ENCODE results near the gene GPR146. TPM values are rescaled to one million over a fixed set of nuclear protein-coding genes. Genes with fewer than 3 reads are reported as not detected.

GPR146 gene
- total RNA-seq, 2 donors from 2014 or later, result 13.4 to 18.6 TPM

DNA sequence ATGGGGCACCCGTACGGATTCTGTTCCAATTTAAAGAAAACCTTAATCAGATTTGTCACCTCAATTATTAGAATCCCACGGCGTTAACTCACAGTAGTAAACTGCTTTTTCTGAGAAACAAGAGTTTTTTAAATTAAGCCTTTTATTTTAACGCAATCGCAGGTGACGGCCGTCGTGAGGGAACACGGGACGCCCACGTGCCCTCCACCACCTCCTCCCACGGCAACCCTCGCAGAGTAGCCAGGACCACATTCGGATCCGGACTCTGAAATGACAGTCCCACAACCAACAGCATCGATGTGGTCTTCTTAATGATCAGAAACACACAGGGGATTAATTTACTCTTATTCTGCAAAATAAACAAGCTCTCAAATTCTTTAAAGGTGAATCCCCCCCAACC, 22.0 kb upstream of the GPR146 start:
- DNase-seq (ENCODE audit: low spot score), result no peak
- Histone ChIP-seq H3K4me1 (peaks cover 0 to 9% of the 10 kb centered on the region in 2 donors), H3K4me3 (no peak overlapping the region), H3K9me3 (no peaks in the 10 kb centered on the region), H3K27ac (no peak overlapping the region), H3K36me3 (peaks cover 6% of the 10 kb centered on the region), H3K27me3 (no peaks in the 10 kb centered on the region)
- TF ChIP-seq, protein P1, sequence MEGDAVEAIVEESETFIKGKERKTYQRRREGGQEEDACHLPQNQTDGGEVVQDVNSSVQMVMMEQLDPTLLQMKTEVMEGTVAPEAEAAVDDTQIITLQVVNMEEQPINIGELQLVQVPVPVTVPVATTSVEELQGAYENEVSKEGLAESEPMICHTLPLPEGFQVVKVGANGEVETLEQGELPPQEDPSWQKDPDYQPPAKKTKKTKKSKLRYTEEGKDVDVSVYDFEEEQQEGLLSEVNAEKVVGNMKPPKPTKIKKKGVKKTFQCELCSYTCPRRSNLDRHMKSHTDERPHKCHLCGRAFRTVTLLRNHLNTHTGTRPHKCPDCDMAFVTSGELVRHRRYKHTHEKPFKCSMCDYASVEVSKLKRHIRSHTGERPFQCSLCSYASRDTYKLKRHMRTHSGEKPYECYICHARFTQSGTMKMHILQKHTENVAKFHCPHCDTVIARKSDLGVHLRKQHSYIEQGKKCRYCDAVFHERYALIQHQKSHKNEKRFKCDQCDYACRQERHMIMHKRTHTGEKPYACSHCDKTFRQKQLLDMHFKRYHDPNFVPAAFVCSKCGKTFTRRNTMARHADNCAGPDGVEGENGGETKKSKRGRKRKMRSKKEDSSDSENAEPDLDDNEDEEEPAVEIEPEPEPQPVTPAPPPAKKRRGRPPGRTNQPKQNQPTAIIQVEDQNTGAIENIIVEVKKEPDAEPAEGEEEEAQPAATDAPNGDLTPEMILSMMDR (IDR thresholded peaks at IDR 0.05), result no peak

DNA sequence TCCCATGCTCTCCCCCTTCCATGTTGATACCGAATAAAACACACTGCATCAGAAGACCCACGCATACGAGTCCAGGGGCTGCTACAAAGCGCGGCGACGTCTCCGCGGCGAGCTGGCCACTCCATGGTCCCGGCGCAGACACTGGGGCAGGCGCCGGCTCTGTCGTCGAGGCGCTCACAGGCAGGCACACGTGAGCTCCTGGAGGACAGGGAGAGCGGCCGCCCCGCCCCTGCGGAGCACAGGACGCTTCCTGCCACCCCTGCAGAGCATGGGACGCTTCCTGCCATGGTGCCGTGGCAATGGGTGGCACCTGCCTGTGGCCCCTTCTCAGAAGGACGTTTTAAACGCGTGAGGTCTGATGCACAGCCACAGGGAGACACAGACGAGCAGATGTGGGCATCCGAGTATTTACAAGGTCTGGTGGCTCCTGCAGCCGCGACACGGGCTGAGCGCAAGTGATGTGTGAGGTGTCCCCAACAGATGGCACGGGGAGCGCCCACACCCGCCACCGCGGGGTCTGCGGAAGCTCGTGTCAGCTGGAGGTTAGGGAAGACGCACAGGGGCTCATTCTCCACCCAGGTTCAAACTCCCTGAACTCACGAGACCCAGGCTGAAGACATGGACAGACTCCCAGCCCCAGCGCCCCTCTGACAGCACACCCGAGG, 21.4 kb upstream of the GPR146 start:
- no peak for DNase-seq (ENCODE audit: low spot score)

DNA sequence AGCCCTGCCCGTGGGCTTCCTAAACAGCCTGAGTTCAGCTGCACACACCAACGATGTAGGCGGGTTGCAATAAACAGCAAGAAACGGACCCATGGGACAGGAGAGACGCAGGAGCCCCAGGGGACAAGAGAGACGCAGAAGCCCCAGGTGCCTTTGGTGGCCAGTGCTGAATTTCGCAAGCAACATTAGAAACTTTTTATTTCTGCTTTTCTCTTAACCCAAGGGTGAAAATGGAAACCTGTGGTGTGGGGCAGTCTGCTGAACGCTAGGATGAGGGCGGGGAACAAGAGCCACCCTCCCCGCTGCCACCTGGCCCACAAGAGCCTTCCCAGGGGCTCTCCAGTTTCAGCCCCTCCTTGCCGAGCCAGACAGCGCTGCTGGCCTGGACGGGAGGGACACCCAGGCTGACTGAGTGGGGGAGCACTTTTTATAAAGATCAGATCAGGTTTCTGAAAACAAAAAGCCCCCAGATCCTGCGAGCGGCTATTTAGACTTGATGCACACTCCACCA, 20.0 kb upstream of the GPR146 start:
- Histone ChIP-seq H3K27ac (no peak overlapping the region), H3K4me1 (peaks cover 0 to 23% of the 10 kb centered on the region in 2 donors), H3K4me3 (no peak overlapping the region), H3K36me3 (peaks cover 6% of the 10 kb centered on the region), H3K9me3 (no peaks in the 10 kb centered on the region), H3K27me3 (no peaks in the 10 kb centered on the region)
- DNase-seq (ENCODE audit: low spot score), result no peak
- TF ChIP-seq, protein P1 (IDR thresholded peaks at IDR 0.05), result no peak

More for the DNA sequence above, 21.4 kb upstream of the GPR146 start:
- H3K4me3 ChIP-seq, result no peak overlapping the region
- H3K27me3 ChIP-seq, result no peaks in the 10 kb centered on the region
- H3K36me3 ChIP-seq, result peaks cover 6% of the 10 kb centered on the region
- TF ChIP-seq, protein P1 (IDR thresholded peaks at IDR 0.05), result no peak
- no peaks in the 10 kb centered on the region for H3K9me3 ChIP-seq
- H3K4me1 ChIP-seq, result peaks cover 0 to 12% of the 10 kb centered on the region in 2 donors
- H3K27ac ChIP-seq, result no peak overlapping the region

DNA sequence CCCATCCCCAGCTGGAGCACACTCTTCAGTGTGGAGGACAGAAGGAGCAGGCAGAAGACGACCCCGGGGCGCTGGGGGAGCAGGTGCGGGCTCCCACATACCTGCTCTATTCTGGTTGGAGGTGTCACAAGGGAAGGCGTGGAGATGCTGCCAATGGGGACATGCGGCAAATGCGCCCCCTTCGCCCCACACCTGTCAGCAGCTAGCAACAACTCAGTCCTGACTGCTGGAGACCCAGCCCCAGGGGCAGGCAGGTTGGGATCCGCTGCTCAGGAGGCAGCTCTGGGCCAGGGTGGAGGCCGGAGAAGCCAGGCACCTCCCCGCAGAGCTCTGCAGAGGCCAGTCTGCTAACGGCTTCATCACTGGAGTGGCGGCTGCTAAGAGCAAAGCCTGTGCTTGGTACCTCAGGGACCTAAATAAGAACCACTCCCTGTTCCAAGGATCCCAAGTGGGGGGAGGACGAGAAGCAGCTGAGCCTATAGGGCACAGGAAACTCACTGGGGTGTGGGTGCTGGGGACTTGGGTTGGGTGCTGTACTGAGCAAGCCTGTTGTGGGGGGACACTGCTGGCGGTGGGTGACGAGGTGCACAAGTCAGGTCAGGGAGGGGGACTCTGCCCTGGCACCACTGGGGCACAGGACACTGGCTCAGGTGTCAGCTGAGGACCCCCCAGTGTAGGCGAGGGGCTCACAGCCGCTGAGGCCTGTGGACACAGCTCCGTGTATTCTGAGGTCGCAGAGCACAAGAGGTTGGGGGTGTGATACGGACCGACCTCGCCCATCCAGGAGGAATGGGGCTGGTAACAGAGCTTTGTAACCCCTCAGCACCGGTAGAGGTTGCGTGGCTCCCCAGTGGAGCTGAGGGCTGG, 19.2 kb upstream of the GPR146 start:
- Histone ChIP-seq H3K27me3 (no peaks in the 10 kb centered on the region), H3K4me1 (peaks cover 0 to 25% of the 10 kb centered on the region in 2 donors), H3K4me3 (no peak overlapping the region), H3K36me3 (peaks cover 6% of the 10 kb centered on the region), H3K27ac (no peak overlapping the region), H3K9me3 (no peaks in the 10 kb centered on the region)
- DNase-seq (ENCODE audit: low spot score), result no peak
- TF ChIP-seq, protein P1 (IDR thresholded peaks at IDR 0.05), result no peak

DNA sequence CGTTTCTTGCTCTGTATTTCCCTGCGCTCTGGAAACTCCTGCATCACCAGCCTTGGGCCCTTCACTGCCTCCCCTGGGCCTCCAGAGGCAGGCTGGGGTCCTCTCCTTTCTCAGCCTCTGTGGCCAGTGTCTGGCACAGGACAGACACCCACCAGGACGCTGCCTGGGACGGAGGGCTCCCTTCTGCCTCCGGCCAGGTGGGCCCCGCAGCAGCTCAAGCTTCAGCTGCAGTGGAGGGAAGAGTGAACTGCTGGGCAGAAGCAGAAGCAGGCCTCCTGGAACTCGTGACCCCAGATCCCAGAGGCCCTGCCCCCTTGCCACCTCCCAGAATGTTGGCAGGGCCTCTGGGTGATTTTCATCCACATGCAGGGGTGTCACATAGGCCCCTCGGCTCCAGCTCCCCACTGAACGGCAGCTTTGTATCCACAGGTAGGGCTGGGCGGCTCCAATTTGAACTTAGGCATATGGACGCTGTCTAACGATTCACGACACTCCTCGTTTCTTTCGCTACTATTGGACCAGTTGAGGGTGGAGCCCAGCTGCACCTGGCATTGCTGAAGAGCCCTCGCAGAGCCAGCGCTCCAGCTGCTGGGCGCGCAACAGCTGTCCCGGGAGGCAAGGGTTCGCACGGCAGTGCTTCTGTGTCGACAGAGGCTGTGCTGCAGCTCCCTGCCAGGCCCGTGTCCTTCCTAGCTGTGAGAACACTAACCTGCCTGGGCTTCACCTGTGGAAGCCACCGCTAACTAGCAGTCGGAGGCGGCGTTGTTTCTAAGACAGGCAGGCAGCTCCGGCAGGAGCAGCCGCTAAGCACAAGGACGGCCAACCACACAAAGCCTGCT, 18.4 kb upstream of the GPR146 start:
- Histone ChIP-seq H3K4me1 (peaks cover 0 to 25% of the 10 kb centered on the region in 2 donors), H3K27ac (no peak overlapping the region)
- DNase-seq (ENCODE audit: low spot score), result no peak

More for the DNA sequence above, 18.4 kb upstream of the GPR146 start:
- TF ChIP-seq, protein P1 (IDR thresholded peaks at IDR 0.05), result no peak
- H3K4me3 ChIP-seq, result no peak overlapping the region
- H3K27me3 ChIP-seq, result no peaks in the 10 kb centered on the region
- H3K9me3 ChIP-seq, result no peaks in the 10 kb centered on the region
- H3K36me3 ChIP-seq, result peaks cover 6% of the 10 kb centered on the region

All from right atrium auricular region (tissue), 2 donors.